ENCODE data around the gene DDX1.
"Not testable (repeated sequence)": the region's sequence is repeated elsewhere in the genome, so short reads cannot be mapped to it uniquely, and the experiment has no call there.

Gene DDX1

GRCh38 chr2:15666861-15667808 lies 75.5 kb downstream of the DDX1 start:
- no peak for DNase-seq

- DNase-seq, result no peak
Observed at GRCh38 chr2:15667809-15668556, 76.3 kb downstream of the DDX1 start.

- no peak for DNase-seq
Observed at GRCh38 chr2:15668611-15669305, 77.1 kb downstream of the DDX1 start.

GRCh38 chr2:15669375-15669910 lies 77.8 kb downstream of the DDX1 start:
- DNase-seq, result no peak

GRCh38 chr2:15670469-15670868 lies 78.8 kb downstream of the DDX1 start:
- no peak for DNase-seq

- no peak for DNase-seq
Observed at GRCh38 chr2:15670981-15671380, 79.3 kb downstream of the DDX1 start.

- no peak for DNase-seq
Observed at GRCh38 chr2:15671409-15671808, 79.7 kb downstream of the DDX1 start.

- DNase-seq, result no peak
Observed at GRCh38 chr2:15671842-15672815, 80.5 kb downstream of the DDX1 start.

GRCh38 chr2:15672961-15673918 lies 81.6 kb downstream of the DDX1 start:
- DNase-seq, result no peak

- DNase-seq, result no peak
Observed at GRCh38 chr2:15673919-15674636, 82.4 kb downstream of the DDX1 start.

- DNase-seq, result no peak
Observed at GRCh38 chr2:15674637-15675455, 83.2 kb downstream of the DDX1 start.

- DNase-seq, result no peak
Observed at GRCh38 chr2:15675456-15676195, 84.0 kb downstream of the DDX1 start.

GRCh38 chr2:15677141-15677843 lies 85.6 kb downstream of the DDX1 start:
- DNase-seq, result no peak

GRCh38 chr2:15678346-15678745 lies 86.7 kb downstream of the DDX1 start:
- no peak for DNase-seq

GRCh38 chr2:15678909-15679308 lies 87.2 kb downstream of the DDX1 start:
- DNase-seq, result no peak

- no peak for DNase-seq
Observed at GRCh38 chr2:15679386-15679924, 87.8 kb downstream of the DDX1 start.

- DNase-seq, result not testable (repeated sequence)
Observed at GRCh38 chr2:15680132-15680531, 88.5 kb downstream of the DDX1 start.
